K562 (cell line): ENCODE measurements around the gene ZC3H18. TPM values are rescaled to one million over a fixed set of nuclear protein-coding genes. Genes with fewer than 3 reads are reported as not detected.

Source experiments
- ATAC-seq: fragments of 200-7000 bp; cut with Tn5 transposase; 3 replicates; pipeline ENCODE4 v1.9.1; 2020; ENCODE audit warnings: moderate library complexity
- BruUV-seq: library from RNA; stranded (reverse); fragments of 400-500 nt; replicated peaks from 2 replicates; lab custom pipeline; 2021; lab: Mats Ljungman, UMichigan
- CTCF ChIA-PET: fragments of 300-600 bp; formaldehyde crosslinking; extraction: SDS; loops from one replicate; lab custom pipeline; 2021; ENCODE audit warnings: low intra/inter-chr PET ratio; lab: Yijun Ruan, JAX
- POLR2A ChIA-PET: fragments of 300-600, 350-650 bp; sonication (Branson Sonifier 250); formaldehyde crosslinking; extraction: SDS; loops from one replicate; lab custom pipeline; 2021; ENCODE audit warnings: antibody characterized with exemption, inconsistent platforms; lab: Yijun Ruan, JAX
- DNase-seq, 4 experiments: peaks; one replicate each; pipeline versions ENCODE4 v3.0.0 to v3.0.0-alpha.2; 2011 to 2018; ENCODE audit warnings: low spot score in 3 of 4, mixed read lengths in 3 of 4; ENCODE audit errors: extremely low read depth in 1 of 4
- FAIRE-seq: peaks from 2 replicates; lab custom pipeline; 2011; peaks lifted over from hg19 to GRCh38; lab: Jason Lieb, UNC
- H2AFZ ChIP-seq: 2 replicates; pipeline ENCODE4 v1.6.0; 2011; ENCODE audit warnings: low read depth, low read length, control low read depth, inconsistent platforms
- H3K27ac ChIP-seq: fragments of 200-600 bp; 3 replicates; pipeline ENCODE4 v1.8.0; 2011; ENCODE audit warnings: low read depth, mild to moderate bottlenecking, control low read depth, inconsistent platforms, low read length, moderate library complexity, mixed read lengths; ENCODE audit errors: extremely low read depth
- H3K27me3 ChIP-seq, 2 experiments: fragments of 300-600 bp in 1 of 2; 2 replicates in 1 of 2; 3 replicates in 1 of 2; pipeline versions ENCODE4 v1.6.0 to v1.8.0; 2011; ENCODE audit warnings: inconsistent platforms in 2 of 2, low read length in 2 of 2, mild to moderate bottlenecking in 1 of 2, mixed read lengths in 1 of 2, moderate library complexity in 1 of 2; ENCODE audit not compliant: control insufficient read depth in 2 of 2, insufficient read depth in 2 of 2
- H3K36me3 ChIP-seq: fragments of 300-600 bp; 3 replicates; pipeline ENCODE4 v1.8.0; 2011; ENCODE audit warnings: mild to moderate bottlenecking, low read length, inconsistent platforms; ENCODE audit not compliant: control insufficient read depth, insufficient read depth
- H3K4me1 ChIP-seq, 2 experiments: fragments of 200-600 bp in 1 of 2; replicated peaks in 1 of 2; 2 replicates in 1 of 2; 3 replicates in 1 of 2; pipeline versions ENCODE4 v1.5.1 to v1.8.0; 2011; ENCODE audit warnings: inconsistent platforms in 2 of 2, low read length in 2 of 2, mild to moderate bottlenecking in 1 of 2, mixed read lengths in 1 of 2, moderate library complexity in 1 of 2; ENCODE audit not compliant: control insufficient read depth in 2 of 2, insufficient read depth in 2 of 2
- H3K4me2 ChIP-seq: 2 replicates; pipeline ENCODE4 v1.6.1; 2011; ENCODE audit warnings: low read length, control low read depth, inconsistent platforms, mixed read lengths; ENCODE audit not compliant: insufficient read depth
- H3K4me3 ChIP-seq: fragments of 200-600 bp; sonication (generic), shearing (Covaris generic); 2 replicates; pipeline ENCODE4 v1.5.1; 2016; ENCODE audit warnings: control low read depth, inconsistent platforms
- H3K79me2 ChIP-seq: fragments of 200-600 bp; 3 replicates; pipeline ENCODE4 v1.8.0; 2011; ENCODE audit warnings: low read length, inconsistent platforms; ENCODE audit not compliant: control insufficient read depth, insufficient read depth
- H3K9ac ChIP-seq, 2 experiments: 2 replicates each; pipeline versions ENCODE4 v1.6.0 to v1.6.1; 2011; ENCODE audit warnings: low read depth in 2 of 2, low read length in 2 of 2, control low read depth in 1 of 2, inconsistent platforms in 1 of 2, mild to moderate bottlenecking in 1 of 2, mixed read lengths in 1 of 2; ENCODE audit not compliant: insufficient read depth in 1 of 2
- H3K9me1 ChIP-seq: one replicate; pipeline ENCODE4 v1.6.0; 2011; ENCODE audit warnings: inconsistent platforms, mild to moderate bottlenecking, low read length, moderate library complexity; ENCODE audit not compliant: control insufficient read depth, insufficient read depth
- H3K9me3 ChIP-seq: replicated peaks from 2 replicates; pipeline ENCODE4 v1.5.1; 2011; ENCODE audit warnings: low read depth, low read length, inconsistent platforms; ENCODE audit not compliant: control insufficient read depth, insufficient read depth
- H4K20me1 ChIP-seq: replicated peaks from 2 replicates; pipeline ENCODE4 v1.6.1; 2011; ENCODE audit warnings: low read length, inconsistent platforms, mixed read lengths; ENCODE audit not compliant: control insufficient read depth, insufficient read depth
- CBFA2T2 ChIP-seq: fragments of 450-650 bp; conservative IDR thresholded peaks from 2 replicates; pipeline ENCODE4 v1.6.1; 2017; ENCODE audit warnings: mild to moderate bottlenecking
- CBFA2T3 ChIP-seq: fragments of 450-650 bp; IDR thresholded peaks from 2 replicates; pipeline ENCODE4 v1.6.1; 2017
- EWSR1 ChIP-seq: fragments of 450-650 bp; IDR thresholded peaks from 2 replicates; pipeline ENCODE4 v1.6.1; 2018; ENCODE audit warnings: borderline replicate concordance, mild to moderate bottlenecking, low read depth, moderate library complexity; ENCODE audit not compliant: partially characterized antibody
- LCOR ChIP-seq: sonication (generic); formaldehyde crosslinking; IDR thresholded peaks from 2 replicates; pipeline ENCODE4 v1.8.0; 2022; ENCODE audit warnings: mild to moderate bottlenecking, missing genetic modification reagents
- MLLT1 ChIP-seq, 2 experiments: fragments of 450-650 bp; IDR thresholded peaks; 2 replicates each; pipeline ENCODE4 v1.6.1; 2016
- PPARD ChIP-seq: fragments of 250-450 bp; sonication (Bioruptor Pico); IDR thresholded peaks from 2 replicates; pipeline ENCODE4 v1.8.0; 2022; ENCODE audit warnings: inconsistent platforms, mild to moderate bottlenecking, moderate library complexity
- PTRF ChIP-seq: fragments of 450-650 bp; IDR thresholded peaks from 2 replicates; pipeline ENCODE4 v1.6.1; 2016; ENCODE audit warnings: mild to moderate bottlenecking, missing genetic modification characterization, missing compliant biosample characterization
- RNF2 ChIP-seq: sonication (generic); IDR thresholded peaks from 2 replicates; pipeline ENCODE4 v1.6.1; 2016
- ZBTB49 ChIP-seq: sonication (generic); formaldehyde crosslinking; IDR thresholded peaks from 2 replicates; pipeline ENCODE4 v1.8.0; 2022; ENCODE audit warnings: missing genetic modification reagents, mild to moderate bottlenecking, borderline replicate concordance
- ZNF121 ChIP-seq: sonication (generic); formaldehyde crosslinking; conservative IDR thresholded peaks from 2 replicates; pipeline ENCODE4 v1.8.0; 2022; ENCODE audit warnings: missing genetic modification reagents
- ZNF217 ChIP-seq: sonication (generic); formaldehyde crosslinking; IDR thresholded peaks from 2 replicates; pipeline ENCODE4 v1.8.0; 2022; ENCODE audit warnings: mild to moderate bottlenecking, missing genetic modification reagents
- ZNF780A ChIP-seq: fragments of 250-450 bp; sonication (Bioruptor Pico); IDR thresholded peaks from 2 replicates; pipeline ENCODE4 v1.5.0; 2021; ENCODE audit warnings: mild to moderate bottlenecking
- ZZZ3 ChIP-seq: fragments of 450-650 bp; IDR thresholded peaks from 2 replicates; pipeline ENCODE4 v1.6.1; 2016; ENCODE audit warnings: antibody characterized with exemption, mild to moderate bottlenecking, moderate library complexity
- WGBS: fragments of 100-300 bp; shearing (Covaris generic); methylation state at CpG from one replicate; pipeline ENCODE4 v1.1.6; 2016; ENCODE audit warnings: low coverage, mixed read lengths; ENCODE audit not compliant: insufficient coverage; ENCODE audit errors: missing lambda C conversion rate; 5-methylcytosine and 5-hydroxymethylcytosine counted together
- in situ Hi-C: fragments of 300-500 bp; cut with MboI; formaldehyde crosslinking; loops from 4 replicates; pipeline ENCODE4 v1.15.0; 2018; ENCODE audit warnings: inconsistent platforms, mixed read lengths
- intact Hi-C: fragments of 100-400 bp; cut with micrococcal nuclease; formaldehyde crosslinking; loops from 2 replicates; pipeline ENCODE4 v1.14.2; 2022
- polyA plus RNA-seq, 8 experiments: library from polyadenylated mRNA; depleted of rRNA in 4 of 8; stranded (reverse) in 5 of 8; unstranded in 3 of 8; fragments of >200 nt; fragmentation: Nextera tagmentation in 2 of 8; fragmentation: Illumina TruSeq in 1 of 8; extraction: Ambion mirVana in 2 of 8; extraction: Trizol in 1 of 8; gene quantifications; 2 replicates each; pipeline versions ENCODE4 v1.2.1 to v1.2.3, GENCODE V29; 2011 to 2014; ENCODE audit warnings: inconsistent platforms in 1 of 8, missing spikeins in 1 of 8
- total RNA-seq, 7 experiments: library from RNA; depleted of rRNA in 6 of 7; stranded (reverse); fragments of >200 nt in 6 of 7; fragmentation: Illumina TruSeq in 2 of 7; extraction: Trizol in 2 of 7; gene quantifications; 2 replicates each; pipeline versions ENCODE4 v1.2.1 to v1.2.3, GENCODE V29; 2011 to 2021; ENCODE audit warnings: low replicate concordance in 1 of 7
- TF ChIP-seq, protein P1 (sequence below): fragments of 250-450 bp; sonication (Bioruptor Pico); IDR thresholded peaks from 2 replicates; pipeline ENCODE4 v1.5.1; 2021; ENCODE audit warnings: mild to moderate bottlenecking

ZC3H18 gene
- total and polyA plus RNA-seq, 9 of the 15 experiments (the other 6 are each of a cell fraction or from before 2014, with no cell fraction given), result 1.7 to 88.7 (median 26.9) TPM

GRCh38 chr16:88623858-88624257 lies 53.7 kb downstream of the ZC3H18 start:
- no peak overlapping the region for H3K4me3 ChIP-seq
- peaks cover 10 to 40% of the 10 kb centered on the region in 2 experiments; a peak in 4 of 5 replicates for H3K4me1 ChIP-seq
- no peak for FAIRE-seq
- H3K36me3 ChIP-seq, result peaks cover 91% of the 10 kb centered on the region
- H3K9ac ChIP-seq, result no peak overlapping the region; a peak in 1 of 4 replicates
- H3K27ac ChIP-seq, result no peak overlapping the region
- TF ChIP-seq ZZZ3, result no peak
- TF ChIP-seq ZBTB49 (CRISPR knock-in tag), result no peak
- TF ChIP-seq RNF2, result no peak
- no peak for TF ChIP-seq EWSR1
- TF ChIP-seq, protein P1, sequence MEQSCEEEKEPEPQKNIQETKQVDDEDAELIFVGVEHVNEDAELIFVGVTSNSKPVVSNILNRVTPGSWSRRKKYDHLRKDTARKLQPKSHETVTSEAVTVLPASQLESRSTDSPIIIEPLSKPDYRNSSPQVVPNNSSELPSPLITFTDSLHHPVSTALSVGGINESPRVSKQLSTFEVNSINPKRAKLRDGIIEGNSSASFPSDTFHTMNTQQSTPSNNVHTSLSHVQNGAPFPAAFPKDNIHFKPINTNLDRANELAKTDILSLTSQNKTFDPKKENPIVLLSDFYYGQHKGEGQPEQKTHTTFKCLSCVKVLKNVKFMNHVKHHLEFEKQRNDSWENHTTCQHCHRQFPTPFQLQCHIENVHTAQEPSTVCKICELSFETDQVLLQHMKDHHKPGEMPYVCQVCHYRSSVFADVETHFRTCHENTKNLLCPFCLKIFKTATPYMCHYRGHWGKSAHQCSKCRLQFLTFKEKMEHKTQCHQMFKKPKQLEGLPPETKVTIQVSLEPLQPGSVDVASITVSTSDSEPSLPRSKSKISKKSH (CRISPR knock-in tag), result no peak
- TF ChIP-seq ZNF121, result no peak
- no peak for TF ChIP-seq ZNF217 (CRISPR knock-in tag)
- TF ChIP-seq CBFA2T2, result no peak
- no peak for TF ChIP-seq PPARD (CRISPR knock-in tag)
- no peak for TF ChIP-seq MLLT1 (IDR thresholded peaks at IDR 0.05)
- no peak for TF ChIP-seq PTRF (tag)
- no peak for TF ChIP-seq CBFA2T3
- TF ChIP-seq LCOR (CRISPR knock-in tag), result no peak
- TF ChIP-seq ZNF780A (CRISPR knock-in tag), result no peak
- POLR2A ChIA-PET, result no interaction called here
- BruUV-seq, result no TSS peak
- ATAC-seq, result no peak
- 88% methylated on average over 13 of the region's 13 CpGs for WGBS
- H3K9me1 ChIP-seq, result no peaks in the 10 kb centered on the region
- no peak overlapping the region for H2AFZ ChIP-seq
- no peak overlapping the region for H3K4me2 ChIP-seq
- peaks cover 15% of the 10 kb centered on the region for H3K79me2 ChIP-seq
- H3K9me3 ChIP-seq, result no peaks in the 10 kb centered on the region
- no peak for DNase-seq
- no peaks in the 10 kb centered on the region for H3K27me3 ChIP-seq
- intact Hi-C loops, result no loop called here
- CTCF ChIA-PET, result no interaction called here
- in situ Hi-C loops, result no loop called here
- peaks cover 6% of the 10 kb centered on the region; the same call in 1 of the 2 replicates for H4K20me1 ChIP-seq
